Brain microvascular endothelial cell (primary cell): Measurements from ENCODE around the gene CD44.

Experiments
- DNase-seq: peaks from one replicate; pipeline ENCODE4 v3.0.0-alpha.2; 2020
- H3K27ac ChIP-seq: fragments of 250-450 bp; sonication (Bioruptor Pico); 2 replicates; pipeline ENCODE4 v1.5.1; 2020; ENCODE audit warnings: mild to moderate bottlenecking, moderate library complexity
- H3K27me3 ChIP-seq: fragments of 250-450 bp; sonication (Bioruptor Pico); replicated peaks from 2 replicates; pipeline ENCODE4 v1.5.1; 2020; ENCODE audit warnings: mild to moderate bottlenecking
- H3K36me3 ChIP-seq: fragments of 250-450 bp; sonication (Bioruptor Pico); replicated peaks from 2 replicates; pipeline ENCODE4 v1.5.1; 2020; ENCODE audit warnings: mild to moderate bottlenecking
- H3K4me3 ChIP-seq: 2 replicates; pipeline ENCODE4 v1.5.1; 2011; ENCODE audit warnings: low read depth, mild to moderate bottlenecking, control low read depth, low read length, moderate library complexity
- CTCF ChIP-seq: IDR thresholded peaks from 2 replicates; pipeline ENCODE4 v1.5.1; 2011; ENCODE audit warnings: low read depth, mild to moderate bottlenecking, moderate library complexity, low read length, control low read depth, inconsistent platforms; ENCODE audit errors: missing control alignments
- in situ Hi-C: cut with HindIII; loops from 2 replicates; pipeline ENCODE4 v1.10.0; 2017; ENCODE audit warnings: low sequenced_read_pairs, low pct_ligation_motif_present

CD44 gene

DNA sequence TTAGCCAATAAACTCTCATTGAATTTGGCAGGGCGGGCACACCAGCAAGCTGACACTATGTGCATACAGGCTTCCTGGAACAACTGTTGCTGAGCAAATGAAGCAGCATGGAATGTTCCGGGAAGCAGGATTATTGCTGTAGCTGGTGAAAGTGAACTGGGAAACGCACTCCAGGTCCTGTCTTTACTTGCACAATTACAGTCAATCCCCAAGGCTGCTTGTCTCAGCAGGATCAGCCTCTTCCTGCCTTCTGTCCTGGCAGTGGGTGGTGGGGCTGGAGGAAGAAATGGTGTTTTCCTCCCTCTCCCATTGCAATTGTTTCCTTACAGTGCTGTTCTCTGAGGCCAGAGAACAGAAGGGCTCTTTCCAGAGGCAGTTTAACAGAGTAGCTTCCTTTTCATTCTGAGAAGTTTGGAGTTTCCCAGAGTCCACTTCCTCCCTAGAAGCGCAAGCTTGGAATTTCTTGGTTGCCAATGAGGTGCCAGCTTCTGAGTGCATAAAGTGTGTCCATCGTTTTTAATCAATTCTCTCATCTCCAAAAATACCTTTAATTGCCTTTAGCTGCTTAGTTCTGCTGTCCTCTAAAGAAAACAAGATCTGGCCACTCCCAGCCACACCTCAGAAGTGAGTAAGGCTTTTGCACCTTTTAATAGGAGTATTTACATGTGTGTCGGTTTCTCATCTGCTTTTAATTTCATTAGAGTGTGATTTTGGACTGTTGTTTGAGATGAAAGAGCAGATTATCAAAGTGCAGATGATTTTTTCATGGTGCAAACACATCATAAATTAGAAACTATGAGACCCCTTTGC lies 19.9 kb downstream of the CD44 start:
- in situ Hi-C loops = no loop called here
- Histone ChIP-seq H3K36me3 (no peaks in the 10 kb centered on the region), H3K4me3 (no peak overlapping the region), H3K27ac (no peak overlapping the region), H3K27me3 (no peaks in the 10 kb centered on the region)
- DNase-seq = no peak
- TF ChIP-seq CTCF = no peak

DNA sequence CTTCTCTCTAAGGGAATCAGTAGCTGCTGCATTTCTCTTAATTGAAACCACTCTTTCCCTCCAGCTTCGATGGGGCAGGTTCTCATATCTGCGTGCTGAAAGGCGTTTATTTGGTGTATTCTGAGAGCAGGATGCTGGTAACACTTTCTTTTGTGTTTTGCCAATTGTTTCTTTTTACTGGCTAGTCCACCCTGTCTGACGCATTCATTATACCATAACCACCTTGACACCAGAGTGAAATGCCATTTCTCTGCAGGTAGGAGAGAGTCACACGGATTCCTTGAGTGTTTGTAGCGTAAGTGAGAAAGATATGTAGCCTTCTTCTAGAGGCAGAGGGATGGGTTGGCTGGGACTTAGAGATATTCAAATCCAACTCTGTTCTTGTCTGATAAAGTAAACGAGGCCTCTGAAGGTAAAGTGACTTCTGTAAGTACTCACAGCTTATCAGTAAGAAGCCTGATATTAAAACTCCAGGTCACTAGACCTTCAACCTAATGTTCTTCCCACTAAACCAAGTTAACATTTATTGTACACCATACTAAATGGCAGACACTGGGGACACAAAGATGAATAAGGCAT lies 21.4 kb downstream of the CD44 start:
- TF ChIP-seq CTCF = no peak
- in situ Hi-C loops = no loop called here
- no peaks in the 10 kb centered on the region for H3K36me3 ChIP-seq
- no peaks in the 10 kb centered on the region for H3K27me3 ChIP-seq
- no peak overlapping the region for H3K27ac ChIP-seq
- DNase-seq = no peak
- no peak overlapping the region for H3K4me3 ChIP-seq

DNA sequence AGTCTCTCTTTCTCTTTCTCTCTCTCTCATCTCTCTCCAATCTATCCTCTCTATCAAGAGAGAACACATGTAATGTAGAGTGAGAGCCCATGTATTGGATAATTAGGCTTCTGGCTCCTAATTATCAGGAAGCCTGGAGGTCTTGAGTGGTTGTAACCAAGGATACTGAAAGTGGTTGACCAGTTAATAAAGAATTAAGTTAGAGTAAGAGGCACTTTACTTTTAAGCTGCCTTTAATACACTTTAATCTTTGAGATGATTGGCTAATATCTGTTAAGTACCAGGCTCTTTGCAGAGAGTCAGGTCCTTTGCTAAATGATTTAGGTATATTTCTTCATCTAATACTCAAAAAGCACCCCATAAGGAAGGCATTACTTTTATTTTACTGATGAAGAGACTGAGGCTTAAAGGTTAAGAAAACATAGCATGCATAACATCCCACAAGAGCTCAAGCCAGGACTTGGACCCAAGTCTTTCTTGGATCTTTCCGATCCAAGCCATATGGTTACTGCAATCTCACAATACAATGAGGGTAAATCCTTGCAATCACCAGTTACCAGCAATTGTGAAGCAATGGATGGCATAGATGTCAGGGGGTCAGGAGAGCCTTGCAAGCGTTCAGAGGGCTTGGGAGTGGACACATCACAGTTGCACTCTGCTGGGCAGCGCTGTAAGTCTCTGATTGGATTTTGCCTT lies 22.1 kb downstream of the CD44 start:
- no peak for DNase-seq
- Histone ChIP-seq H3K4me3 (no peak overlapping the region), H3K27ac (no peak overlapping the region), H3K36me3 (no peaks in the 10 kb centered on the region), H3K27me3 (no peaks in the 10 kb centered on the region)
- in situ Hi-C loops = no loop called here
- TF ChIP-seq CTCF = no peak

- H3K4me3 ChIP-seq = no peak overlapping the region
- H3K27ac ChIP-seq = no peak overlapping the region
- DNase-seq = no peak
- no peaks in the 10 kb centered on the region for H3K27me3 ChIP-seq
- in situ Hi-C loops = no loop called here
- no peaks in the 10 kb centered on the region for H3K36me3 ChIP-seq
- TF ChIP-seq CTCF = no peak
Measured at GRCh38 chr11:35162745-35163144, 23.8 kb downstream of the CD44 start.

DNA sequence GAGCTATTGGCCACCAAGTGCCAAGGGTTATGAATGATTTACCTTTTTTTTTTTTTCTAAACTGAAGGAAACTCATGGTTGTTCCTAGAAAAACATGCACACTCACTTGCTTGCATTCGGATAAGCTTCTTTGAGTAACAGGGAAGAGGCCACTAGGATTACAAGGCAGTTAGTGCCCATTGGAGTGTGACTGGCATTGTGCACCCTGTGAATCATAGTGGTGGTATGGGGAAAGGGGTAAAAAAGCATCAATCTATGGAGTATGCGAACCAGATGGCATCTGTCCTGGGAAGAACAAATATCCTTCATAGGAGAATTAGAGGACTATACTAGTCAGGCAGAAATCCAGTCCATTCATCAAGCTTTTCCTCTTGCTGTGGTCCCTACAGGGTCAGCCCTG lies 24.2 kb downstream of the CD44 start:
- in situ Hi-C loops = no loop called here
- Histone ChIP-seq H3K27me3 (no peaks in the 10 kb centered on the region), H3K36me3 (no peaks in the 10 kb centered on the region), H3K27ac (no peak overlapping the region), H3K4me3 (no peak overlapping the region)
- TF ChIP-seq CTCF = no peak
- DNase-seq = no peak
